GM19043 (cell line): ENCODE measurements around the gene EME1.
"Not testable (repeated sequence)": the region's sequence is repeated elsewhere in the genome, so short reads cannot be mapped to it uniquely, and the experiment has no call there.

Experiments used
- ATAC-seq: cut with Tn5 transposase; IDR thresholded peaks from one replicate; pipeline ENCODE4 v1.9.1; 2021; ENCODE audit warnings: low read depth; ENCODE audit not compliant: unreplicated experiment

Gene EME1

DNA sequence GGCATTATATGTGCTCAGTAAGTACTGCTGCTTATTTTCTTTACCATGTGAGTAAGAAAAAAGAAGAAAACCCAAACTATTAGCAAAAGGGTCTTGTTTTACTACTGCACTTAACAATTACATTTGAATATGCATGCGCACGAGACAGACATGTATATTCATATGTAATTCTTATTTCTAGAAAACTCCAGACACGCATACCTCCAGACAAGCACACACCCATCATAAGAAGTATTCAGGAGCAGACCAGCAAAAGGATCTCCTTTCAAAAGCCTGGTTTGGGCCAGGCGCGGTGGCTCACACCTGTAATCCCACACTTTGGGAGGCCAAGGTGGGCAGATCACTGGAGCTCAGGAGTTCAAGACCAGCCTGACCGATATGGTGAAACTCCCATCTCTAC is 16.5 kb downstream of the EME1 start:
- ATAC-seq = no peak

DNA sequence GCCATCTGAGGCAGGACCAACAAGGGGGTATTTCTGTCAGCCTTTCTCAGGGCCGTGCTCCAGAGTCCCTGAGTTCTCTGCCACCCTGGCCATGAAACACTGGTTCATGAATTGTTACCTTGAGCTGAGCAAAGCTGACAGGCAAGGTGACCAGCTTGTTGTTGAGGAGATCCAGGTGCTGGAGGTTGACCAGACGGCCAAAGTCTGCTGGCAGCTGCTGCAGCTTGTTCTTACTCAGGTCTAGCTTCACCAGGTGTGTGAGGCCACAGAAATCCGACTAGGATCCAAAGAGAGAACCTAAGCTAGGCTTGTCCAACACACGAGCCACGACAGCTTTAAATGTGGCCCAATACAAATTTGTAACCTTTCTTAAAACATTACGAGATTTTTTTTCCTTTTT is 19.6 kb downstream of the EME1 start:
- no peak for ATAC-seq

DNA sequence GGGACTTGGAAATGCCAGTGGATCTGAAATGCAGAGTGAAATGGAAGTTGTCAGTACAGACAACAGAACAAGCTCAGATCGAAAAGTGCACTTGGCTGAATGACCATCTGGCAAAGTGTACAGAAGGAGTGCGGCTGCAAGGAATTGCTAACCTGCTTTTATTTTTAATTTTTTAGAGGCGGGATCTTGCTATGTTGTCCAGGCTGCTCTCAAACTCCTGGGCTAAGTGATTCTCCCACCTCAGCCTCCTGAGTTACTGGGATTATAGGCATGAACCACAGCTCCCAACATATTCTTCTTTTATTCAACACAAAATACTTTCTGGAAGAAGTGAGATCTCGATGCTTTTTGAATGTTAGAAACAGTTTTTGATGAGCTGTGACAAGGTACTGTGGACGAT is 20.7 kb downstream of the EME1 start:
- no peak for ATAC-seq

DNA sequence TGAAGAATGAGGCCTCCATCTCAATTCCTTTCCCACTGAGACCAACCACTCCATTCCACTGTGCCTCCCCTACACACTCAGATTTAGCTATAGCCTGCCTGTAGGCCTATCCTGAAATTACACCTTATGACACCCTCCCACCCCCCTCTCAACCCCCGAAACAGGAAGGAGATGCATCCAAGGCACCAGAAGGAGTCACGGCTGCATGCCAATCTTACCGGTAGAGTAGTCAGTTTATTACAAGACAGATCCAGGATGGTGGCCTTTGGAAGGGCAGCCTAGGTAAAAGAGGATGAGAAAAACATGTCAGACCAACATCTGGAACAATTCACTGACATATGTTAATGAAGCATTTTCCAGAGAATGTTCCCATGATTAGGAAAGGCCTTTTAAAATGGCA is 21.7 kb downstream of the EME1 start:
- ATAC-seq = no peak

DNA sequence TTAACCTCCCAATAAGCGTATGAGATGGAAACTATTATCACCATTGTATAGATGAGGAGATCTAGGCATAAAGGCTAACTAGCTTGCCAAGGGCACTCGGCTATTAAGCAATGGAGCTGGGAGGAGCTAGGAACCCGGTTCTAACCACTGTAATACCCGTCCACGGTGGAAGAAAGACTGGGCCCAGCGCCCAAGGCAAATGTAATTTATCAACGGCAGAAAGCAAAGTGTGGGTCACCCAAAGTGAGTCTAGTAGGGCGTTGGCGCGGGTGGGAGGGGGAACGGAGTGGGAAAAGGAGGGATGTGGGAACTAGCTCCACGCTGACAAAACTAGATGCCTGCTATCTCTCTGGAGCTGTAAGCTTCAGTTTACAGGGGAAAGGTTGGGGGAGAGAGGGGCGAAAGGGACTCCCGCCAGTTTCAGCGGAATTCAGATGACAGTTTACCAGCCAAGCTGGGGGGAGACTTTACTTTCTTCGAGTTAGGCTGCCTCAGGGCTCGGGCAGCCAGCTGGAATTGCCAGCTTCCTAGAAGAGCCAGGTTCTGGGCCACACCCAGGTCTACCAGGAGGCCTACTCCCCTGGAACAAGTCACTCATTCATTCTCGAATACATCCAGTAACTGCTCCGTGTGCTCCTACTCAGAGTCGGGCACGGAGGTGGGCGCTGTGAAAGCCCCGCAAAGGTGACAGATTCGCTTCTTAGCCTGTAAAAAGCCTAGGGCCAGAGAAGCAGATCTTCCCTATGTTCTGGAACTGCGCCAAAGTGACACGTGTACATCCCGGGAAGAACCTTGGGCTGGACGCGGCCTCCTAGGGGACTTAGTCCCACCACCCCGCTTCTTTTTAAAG is 23.5 kb downstream of the EME1 start:
- ATAC-seq = no peak

DNA sequence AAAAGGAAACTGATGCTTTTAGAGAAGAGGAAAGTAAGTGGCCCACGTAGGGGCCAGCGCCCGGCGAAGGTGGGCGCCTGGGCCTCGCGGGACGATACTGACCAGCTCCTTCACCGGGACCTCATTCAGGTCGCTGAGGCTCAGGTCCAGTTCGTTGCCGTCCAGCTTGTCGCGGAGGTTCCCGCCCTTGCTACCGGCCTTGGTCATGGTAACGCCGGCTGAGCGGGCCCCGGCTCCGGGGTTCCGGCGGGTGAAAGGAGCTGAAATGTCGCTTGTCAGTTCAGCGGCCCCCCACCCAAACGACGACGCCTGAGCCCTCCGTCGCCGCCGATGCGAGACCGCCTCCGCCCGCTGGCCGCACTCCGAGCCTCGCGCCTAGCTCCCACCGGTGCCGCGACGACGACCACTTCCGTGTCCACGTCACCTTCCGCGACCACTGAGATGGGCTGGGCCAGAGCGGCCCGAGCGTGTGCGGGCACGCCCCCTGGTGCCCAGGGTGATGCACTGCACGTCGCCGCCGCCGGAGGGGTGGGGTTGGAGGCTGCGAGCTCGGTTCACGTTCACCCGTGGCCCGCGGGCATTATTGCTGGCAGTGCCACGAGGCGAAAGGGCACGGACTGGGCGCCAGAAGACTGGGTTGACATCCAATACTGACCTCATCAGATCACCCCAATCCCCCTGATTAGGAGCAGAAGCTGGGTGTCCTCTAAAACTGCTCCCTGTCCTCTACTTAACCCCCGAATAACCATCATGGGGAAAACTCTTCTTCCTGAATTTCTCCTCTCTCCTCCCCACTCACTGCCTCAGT is 24.3 kb downstream of the EME1 start, which contains the start of gene LRRC59:
Gene LRRC59 (minus strand): TSS at position 413 of the 808 bp plus-strand sequence. CDS start 206 bp downstream, at position 207.
- ATAC-seq = peak; percentile 96

DNA sequence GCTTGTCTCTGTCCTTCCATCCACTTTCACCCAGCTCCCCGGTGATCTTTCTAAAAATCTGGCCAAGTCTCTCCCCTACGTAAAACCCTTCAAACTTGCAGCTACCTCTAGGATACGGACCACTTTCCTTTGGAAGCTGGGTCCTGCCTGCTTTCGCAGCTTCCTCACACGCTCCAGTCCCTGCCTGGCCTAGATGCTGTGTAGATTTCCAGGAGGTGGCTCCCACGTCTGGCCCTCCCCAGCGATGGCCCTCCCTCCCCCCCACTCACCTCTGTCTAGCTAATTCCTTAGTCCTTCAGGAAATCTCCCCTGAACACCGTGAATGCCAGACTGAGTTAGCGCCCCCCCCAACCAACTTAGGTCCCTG is 24.9 kb downstream of the EME1 start:
- ATAC-seq = no peak

DNA sequence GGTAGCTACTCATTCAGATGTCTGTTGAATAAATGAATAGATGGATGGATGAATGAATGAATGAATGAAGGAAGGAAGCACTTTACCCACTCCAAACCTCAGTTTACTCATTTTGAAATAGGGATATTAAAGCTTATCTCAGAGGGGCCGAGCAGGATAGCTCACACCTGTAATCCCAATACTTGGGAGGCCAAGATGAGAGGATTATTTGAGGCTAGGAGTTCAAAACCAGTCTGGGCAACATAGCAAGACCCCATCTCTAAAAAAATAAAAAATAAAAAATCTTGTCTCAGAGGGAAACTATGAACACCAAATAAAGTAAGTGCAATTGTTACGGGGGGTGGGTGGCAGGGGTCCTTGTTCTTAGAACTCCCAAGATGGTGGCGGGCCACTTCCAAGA is 25.6 kb downstream of the EME1 start:
- not testable (repeated sequence) for ATAC-seq

DNA sequence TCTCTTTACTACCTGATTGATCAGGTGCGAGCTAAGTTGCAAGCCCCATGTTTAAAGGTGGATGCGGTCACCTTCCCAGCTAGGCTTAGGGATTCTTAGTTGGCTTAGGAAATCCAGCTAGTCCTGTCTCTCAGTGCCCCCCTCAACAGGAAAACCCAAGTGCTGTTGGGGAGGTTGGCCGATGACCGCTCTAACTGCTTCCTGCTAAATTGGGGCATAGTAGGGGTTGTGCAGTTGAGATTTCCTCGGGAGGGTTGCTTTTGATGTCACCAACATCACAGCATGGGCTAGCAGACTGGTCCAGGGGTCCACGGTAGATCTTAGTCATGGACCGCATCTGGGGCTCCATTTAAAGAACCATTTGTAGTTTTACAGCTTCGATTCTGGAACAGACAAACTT is 26.6 kb downstream of the EME1 start:
- ATAC-seq = not testable (repeated sequence)

DNA sequence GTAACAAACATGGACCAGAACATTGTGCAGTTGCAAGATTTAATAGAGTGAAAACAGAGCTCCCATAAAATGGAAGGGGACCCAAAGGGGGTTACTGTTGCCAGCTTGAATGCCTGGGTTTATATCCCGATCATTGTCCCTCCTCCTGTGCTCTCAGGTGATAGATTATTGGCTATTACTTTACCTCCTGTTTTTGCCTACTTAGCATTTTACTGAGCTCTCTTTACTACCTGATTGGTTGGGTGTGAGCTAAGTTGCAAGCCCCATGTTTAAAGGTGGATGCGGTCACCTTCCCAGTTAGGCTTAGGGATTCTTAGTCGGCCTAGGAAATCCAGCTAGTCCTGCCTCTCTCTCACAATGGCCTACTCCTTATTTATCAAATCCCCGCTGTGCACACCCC is 32.3 kb downstream of the EME1 start:
- not testable (repeated sequence) for ATAC-seq

DNA sequence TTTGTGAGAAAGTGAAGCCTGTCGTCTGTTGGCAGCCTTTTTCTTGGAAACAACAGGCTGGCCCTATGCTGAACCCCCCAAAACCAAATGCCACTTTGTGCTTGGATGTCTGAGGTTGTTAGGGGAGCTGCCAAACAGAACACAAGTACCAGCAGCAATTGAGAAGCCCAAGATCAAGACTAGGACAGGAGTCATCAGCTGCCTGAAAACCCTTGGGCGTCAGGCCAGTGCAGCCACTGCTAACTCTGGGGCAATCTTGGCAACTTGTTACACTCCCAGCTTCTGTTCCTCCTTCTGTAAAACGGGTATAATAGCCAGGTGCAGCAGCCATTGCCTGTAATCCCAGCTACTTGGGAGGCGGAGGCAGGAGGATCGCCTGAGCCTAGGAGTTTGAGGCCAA is 33.5 kb downstream of the EME1 start:
- no peak for ATAC-seq

DNA sequence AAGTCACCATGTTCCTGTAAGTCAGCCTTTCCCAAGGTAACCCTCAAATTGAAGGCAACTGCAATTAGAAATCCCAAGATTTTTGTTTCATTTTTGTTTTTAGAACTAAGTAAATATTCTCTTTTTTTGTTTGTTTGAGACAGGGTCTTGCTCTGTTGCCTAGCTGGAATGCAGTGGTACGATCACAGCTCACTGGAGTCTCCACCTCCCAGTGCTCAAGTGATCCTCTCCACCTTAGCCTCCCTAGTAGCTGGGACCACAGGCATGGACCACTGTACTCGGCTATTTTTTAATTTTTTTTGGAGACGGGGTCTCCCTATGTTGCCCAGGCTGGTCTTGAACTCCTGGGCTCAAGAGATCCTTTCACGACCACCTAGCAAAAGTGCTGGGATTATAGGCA is 34.9 kb downstream of the EME1 start:
- no peak for ATAC-seq

DNA sequence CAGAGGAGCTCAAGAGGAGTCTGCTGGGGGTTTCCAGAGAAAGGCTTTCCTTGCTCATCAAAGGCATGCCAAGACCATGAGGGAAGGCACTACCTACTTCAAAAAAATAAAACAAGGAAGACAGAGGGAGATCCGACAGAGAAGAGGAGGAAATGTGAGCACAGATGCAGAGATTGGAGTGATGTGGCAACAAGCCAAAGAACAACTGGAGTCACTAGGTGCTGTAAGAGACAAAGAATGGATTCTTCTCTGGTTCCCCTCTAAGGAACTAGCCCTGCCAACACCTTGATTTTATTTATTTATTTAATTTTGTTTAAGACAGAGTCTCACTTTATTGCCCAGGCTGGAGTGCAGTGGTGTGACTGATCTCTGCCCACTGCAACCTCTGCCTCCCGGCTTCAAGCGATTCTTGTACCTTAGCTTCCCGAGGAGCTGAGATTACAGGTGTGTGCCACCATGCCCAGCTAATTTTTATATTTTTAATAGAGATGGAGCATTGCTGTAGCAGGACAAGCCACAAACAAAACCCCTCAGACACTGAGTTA is 39.2 kb downstream of the EME1 start:
- no peak for ATAC-seq

DNA sequence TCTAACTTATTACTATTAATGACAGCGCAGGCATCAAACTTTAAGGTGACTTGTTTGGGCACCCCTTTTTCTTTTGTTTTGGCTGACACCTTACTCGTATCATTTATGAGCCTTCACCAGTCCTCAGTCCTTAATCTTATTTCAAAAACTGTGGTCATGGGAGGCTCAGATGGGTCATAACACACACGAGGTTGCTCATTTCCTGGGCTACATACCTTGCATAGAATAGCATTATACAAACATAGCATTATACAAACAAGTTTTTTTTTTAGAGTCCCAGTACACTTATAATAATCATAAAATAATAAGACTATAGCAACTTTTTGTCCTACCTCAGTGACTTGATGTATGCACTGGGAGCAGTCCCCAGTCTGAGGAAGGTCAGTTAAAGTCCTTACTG is 41.8 kb downstream of the EME1 start:
- ATAC-seq = no peak

DNA sequence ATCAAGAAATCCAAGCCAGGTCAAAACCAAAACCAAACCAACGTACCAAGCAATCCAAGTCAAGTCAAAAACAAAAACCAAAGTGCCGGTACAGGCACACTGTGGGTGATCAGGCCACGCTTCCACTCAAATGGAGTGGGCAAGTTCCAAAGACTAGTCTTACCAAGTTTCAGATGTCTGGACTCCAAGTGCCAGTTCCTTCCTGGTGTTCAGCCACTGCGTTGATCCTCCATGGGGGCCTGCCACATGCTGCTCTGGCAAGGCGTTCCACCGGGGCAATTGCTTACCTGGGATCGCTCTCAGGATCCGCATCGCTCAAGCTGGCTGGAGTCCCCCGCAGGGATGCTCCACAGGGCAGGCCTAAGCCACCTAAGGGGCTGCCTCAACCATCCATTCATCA is 46.5 kb downstream of the EME1 start:
- ATAC-seq = not testable (repeated sequence)

DNA sequence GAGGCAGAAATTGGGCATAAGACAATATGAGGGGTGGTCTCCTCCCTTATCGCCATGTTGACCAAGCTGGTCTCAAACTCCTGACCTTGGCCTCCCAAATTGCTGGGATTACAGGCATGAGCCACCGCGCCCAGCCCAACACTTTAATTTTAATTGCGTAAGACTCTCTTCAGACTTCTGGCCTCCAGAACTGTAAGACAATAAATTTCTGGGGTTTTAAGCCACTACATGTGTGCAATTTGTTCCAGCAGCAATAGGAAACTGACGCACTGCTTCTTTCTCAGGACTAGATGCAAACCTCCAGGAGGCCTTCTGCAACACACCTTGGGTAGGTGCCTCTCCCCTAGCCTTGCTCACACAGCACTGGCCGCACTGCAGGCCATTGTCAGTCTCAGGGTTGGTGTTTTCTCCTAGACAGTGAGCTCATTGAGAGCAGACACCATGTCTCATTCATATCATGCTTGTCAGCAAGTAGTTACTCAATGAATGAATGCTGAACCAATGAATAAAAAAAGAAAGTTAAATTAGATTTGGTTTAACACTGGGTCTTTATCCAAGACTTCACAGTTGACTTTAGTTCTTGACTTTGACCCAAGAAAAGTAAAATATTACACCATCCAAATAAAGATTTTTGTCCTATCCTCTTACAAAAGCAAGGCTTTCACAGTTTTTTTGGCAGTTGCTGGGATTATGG is 47.5 kb downstream of the EME1 start:
- ATAC-seq = no peak

DNA sequence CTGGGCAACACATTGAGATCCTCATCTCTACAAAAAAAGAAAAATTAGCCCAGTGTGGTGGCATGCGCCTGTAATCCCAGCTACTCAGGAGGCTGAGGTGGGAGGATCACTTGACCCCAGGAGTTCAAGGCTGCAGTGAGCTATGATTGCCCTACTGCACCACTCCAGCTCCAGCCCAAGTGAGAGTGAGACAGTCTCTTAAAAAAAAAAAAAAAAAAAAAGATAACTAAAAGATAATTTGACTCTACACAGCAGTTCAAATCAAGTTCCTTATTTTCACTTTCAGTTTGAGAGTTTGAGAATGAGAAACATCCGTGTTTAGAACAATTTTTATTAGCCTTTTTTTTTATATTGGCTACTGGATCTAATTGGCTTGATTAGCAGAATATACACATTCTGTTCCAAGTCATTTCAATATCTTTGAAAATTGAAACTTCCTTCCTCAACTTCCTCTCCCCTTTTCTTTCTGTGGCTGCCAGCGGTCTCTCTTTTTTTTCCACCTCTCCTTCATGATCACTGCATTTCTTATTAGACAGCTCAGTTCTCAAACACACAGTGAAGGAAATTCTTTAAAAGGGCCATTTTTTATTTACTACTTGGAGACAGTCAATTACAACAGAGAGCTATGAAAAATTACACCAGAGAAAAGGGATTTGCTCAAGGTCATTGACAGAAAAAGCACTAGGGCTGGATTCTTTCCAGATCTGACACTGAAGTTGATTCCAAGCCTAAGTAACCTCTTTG is 48.5 kb downstream of the EME1 start:
- ATAC-seq = no peak

DNA sequence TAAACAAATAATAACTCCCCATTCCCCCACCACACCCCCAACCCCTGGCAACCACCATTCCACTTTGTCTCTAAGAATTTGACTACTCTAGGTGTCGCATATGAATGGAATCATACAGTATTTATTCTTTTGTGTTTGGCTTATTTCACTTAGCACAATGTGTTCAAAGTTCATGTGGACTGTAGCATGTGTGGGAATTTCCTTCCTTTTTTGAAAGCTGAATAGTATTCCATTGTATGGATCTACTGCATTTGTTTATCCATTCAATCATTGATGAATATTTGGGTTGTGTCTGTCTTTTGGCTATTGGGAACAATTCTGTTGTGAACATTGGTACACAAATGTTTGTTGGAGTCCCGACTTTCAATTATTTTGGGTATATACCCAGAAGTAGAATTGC is 49.7 kb downstream of the EME1 start:
- no peak for ATAC-seq

DNA sequence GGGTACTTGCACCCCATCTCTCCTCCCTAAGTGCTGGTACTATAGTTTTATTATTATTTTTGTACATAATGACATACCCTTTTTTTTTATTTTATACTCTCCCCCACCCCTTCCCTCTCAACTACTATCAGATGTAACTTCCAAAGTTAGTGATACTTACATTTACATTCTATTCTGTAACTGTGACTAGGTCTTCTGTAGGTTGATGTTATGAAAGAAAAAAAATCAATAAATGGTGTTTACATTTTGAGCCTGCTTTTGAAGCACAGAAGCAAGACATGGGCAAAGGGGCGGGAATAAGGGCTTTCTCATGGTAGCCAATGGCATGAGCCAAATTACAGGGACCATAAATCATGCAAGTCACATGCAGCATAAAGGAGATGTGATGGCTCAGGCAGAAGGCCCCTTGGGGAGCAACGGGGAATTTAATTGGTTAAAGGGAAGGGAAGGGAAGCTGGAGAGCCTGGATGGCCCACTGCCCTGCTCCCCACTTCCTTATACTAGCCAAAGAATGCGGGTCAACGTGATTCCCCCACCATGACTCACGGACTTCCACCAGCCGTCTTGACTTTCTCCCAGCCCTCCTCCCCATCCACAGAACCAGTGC is 50.6 kb downstream of the EME1 start:
- no peak for ATAC-seq
